SJSA1 (cell line): Measurements from ENCODE around the gene USP7. TPM values are rescaled to one million over a fixed set of nuclear protein-coding genes. Genes with fewer than 3 reads are reported as not detected.

ENCODE experiments used
- DNase-seq, 2 experiments: peaks; one replicate each; pipeline ENCODE4 v3.0.0-alpha.2; 2015 to 2020; ENCODE audit warnings: low spot score in 2 of 2, low read depth in 1 of 2
- H3K27ac ChIP-seq: fragments of 250-450 bp; sonication (Bioruptor Pico); 2 replicates; pipeline ENCODE4 v1.5.1; 2020; ENCODE audit warnings: mild to moderate bottlenecking, moderate library complexity
- H3K27me3 ChIP-seq: fragments of 250-450 bp; sonication (Bioruptor Pico); replicated peaks from 2 replicates; pipeline ENCODE4 v1.5.1; 2020; ENCODE audit warnings: mild to moderate bottlenecking, moderate library complexity
- H3K36me3 ChIP-seq: fragments of 250-450 bp; sonication (Bioruptor Pico); 2 replicates; pipeline ENCODE4 v1.5.1; 2020; ENCODE audit warnings: mild to moderate bottlenecking
- H3K4me1 ChIP-seq: fragments of 250-450 bp; sonication (Bioruptor Pico); replicated peaks from 2 replicates; pipeline ENCODE4 v1.6.1; 2021; ENCODE audit warnings: mild to moderate bottlenecking
- H3K4me3 ChIP-seq: fragments of 250-450 bp; sonication (Bioruptor Pico); 2 replicates; pipeline ENCODE4 v1.5.1; 2020; ENCODE audit warnings: mild to moderate bottlenecking
- H3K9me3 ChIP-seq: fragments of 250-450 bp; sonication (Bioruptor Pico); replicated peaks from 2 replicates; pipeline ENCODE4 v1.5.1; 2020; ENCODE audit warnings: mild to moderate bottlenecking
- total RNA-seq: library from RNA; depleted of rRNA; stranded (reverse); fragments of >200 nt; shearing (Covaris generic); gene quantifications from 2 replicates; pipeline ENCODE4 v1.2.3, GENCODE V29; 2014

The USP7 gene
- total RNA-seq, 1 experiment from 2014 or later: 51.5 TPM

GRCh38 chr16:8863594-8864424 is 99.9 kb downstream of the USP7 start:
- DNase-seq: no peak
- no peak overlapping the region for H3K27ac ChIP-seq
- peaks cover 70% of the 10 kb centered on the region for H3K36me3 ChIP-seq

GRCh38 chr16:8862309-8863130 is 101.2 kb downstream of the USP7 start:
- no peak overlapping the region for H3K27ac ChIP-seq
- DNase-seq: no peak
- peaks cover 23% of the 10 kb centered on the region for H3K4me1 ChIP-seq
- H3K27me3 ChIP-seq: no peaks in the 10 kb centered on the region
- H3K4me3 ChIP-seq: no peak overlapping the region
- no peaks in the 10 kb centered on the region for H3K9me3 ChIP-seq
- H3K36me3 ChIP-seq: peaks cover 78% of the 10 kb centered on the region

More at GRCh38 chr16:8863594-8864424, 99.9 kb downstream of the USP7 start:
- Histone ChIP-seq H3K4me1 (peaks cover 23% of the 10 kb centered on the region), H3K4me3 (no peak overlapping the region), H3K9me3 (no peaks in the 10 kb centered on the region), H3K27me3 (no peaks in the 10 kb centered on the region)

- Histone ChIP-seq H3K27me3 (no peaks in the 10 kb centered on the region), H3K9me3 (no peaks in the 10 kb centered on the region), H3K36me3 (peaks cover 73% of the 10 kb centered on the region), H3K4me3 (no peak overlapping the region), H3K27ac (no peak overlapping the region), H3K4me1 (peaks cover 15% of the 10 kb centered on the region)
- DNase-seq: no peak
Observed at GRCh38 chr16:8861563-8862308, 102.0 kb downstream of the USP7 start.

- no peak for DNase-seq
- H3K27ac ChIP-seq: no peak overlapping the region
- no peak overlapping the region for H3K4me3 ChIP-seq
- H3K27me3 ChIP-seq: no peaks in the 10 kb centered on the region
- H3K4me1 ChIP-seq: peaks cover 14% of the 10 kb centered on the region
- no peaks in the 10 kb centered on the region for H3K9me3 ChIP-seq
- H3K36me3 ChIP-seq: peaks cover 75% of the 10 kb centered on the region
Observed at GRCh38 chr16:8859913-8860881, 103.5 kb downstream of the USP7 start.

GRCh38 chr16:8858994-8859912 is 104.5 kb downstream of the USP7 start:
- H3K27me3 ChIP-seq: no peaks in the 10 kb centered on the region
- no peak for DNase-seq
- no peaks in the 10 kb centered on the region for H3K9me3 ChIP-seq
- peaks cover 7% of the 10 kb centered on the region for H3K4me1 ChIP-seq
- no peak overlapping the region for H3K4me3 ChIP-seq
- peaks cover 75% of the 10 kb centered on the region for H3K36me3 ChIP-seq
- H3K27ac ChIP-seq: no peak overlapping the region

GRCh38 chr16:8855972-8856371 is 107.7 kb downstream of the USP7 start:
- H3K9me3 ChIP-seq: no peaks in the 10 kb centered on the region
- H3K4me3 ChIP-seq: no peak overlapping the region
- H3K4me1 ChIP-seq: peaks cover under 1% of the 10 kb centered on the region
- no peak overlapping the region for H3K27ac ChIP-seq
- peaks cover 89% of the 10 kb centered on the region for H3K36me3 ChIP-seq
- no peak for DNase-seq
- H3K27me3 ChIP-seq: no peaks in the 10 kb centered on the region

- Histone ChIP-seq H3K4me1 (peaks cover 8% of the 10 kb centered on the region), H3K27me3 (no peaks in the 10 kb centered on the region), H3K36me3 (peaks cover 92% of the 10 kb centered on the region), H3K9me3 (no peaks in the 10 kb centered on the region), H3K27ac (no peak overlapping the region), H3K4me3 (no peak overlapping the region)
- no peak for DNase-seq
Observed at GRCh38 chr16:8855051-8855786, 108.5 kb downstream of the USP7 start.

- Histone ChIP-seq H3K4me3 (no peak overlapping the region), H3K36me3 (peaks cover 92% of the 10 kb centered on the region), H3K27me3 (no peaks in the 10 kb centered on the region), H3K9me3 (no peaks in the 10 kb centered on the region), H3K4me1 (peaks cover 16% of the 10 kb centered on the region), H3K27ac (no peak overlapping the region)
- DNase-seq: no peak
Observed at GRCh38 chr16:8854298-8854948, 109.3 kb downstream of the USP7 start.

GRCh38 chr16:8853611-8854010 is 110.1 kb downstream of the USP7 start:
- Histone ChIP-seq H3K9me3 (no peaks in the 10 kb centered on the region), H3K27me3 (no peaks in the 10 kb centered on the region), H3K36me3 (peaks cover 92% of the 10 kb centered on the region), H3K27ac (no peak overlapping the region), H3K4me3 (no peak overlapping the region), H3K4me1 (peaks cover 24% of the 10 kb centered on the region)
- DNase-seq: no peak

- H3K9me3 ChIP-seq: no peaks in the 10 kb centered on the region
- no peak overlapping the region for H3K27ac ChIP-seq
- peaks cover 92% of the 10 kb centered on the region for H3K36me3 ChIP-seq
- no peak overlapping the region for H3K4me3 ChIP-seq
- no peak for DNase-seq
- H3K27me3 ChIP-seq: no peaks in the 10 kb centered on the region
- peaks cover 29% of the 10 kb centered on the region for H3K4me1 ChIP-seq
Observed at GRCh38 chr16:8853150-8853549, 110.6 kb downstream of the USP7 start.

GRCh38 chr16:8852534-8852933 is 111.2 kb downstream of the USP7 start:
- no peak overlapping the region for H3K4me3 ChIP-seq
- H3K27ac ChIP-seq: no peak overlapping the region
- peaks cover 92% of the 10 kb centered on the region for H3K36me3 ChIP-seq
- no peaks in the 10 kb centered on the region for H3K9me3 ChIP-seq
- H3K27me3 ChIP-seq: no peaks in the 10 kb centered on the region
- peaks cover 29% of the 10 kb centered on the region for H3K4me1 ChIP-seq
- no peak for DNase-seq
